Ishikawa (cell line): Measurements from ENCODE around the gene GAS2L3.

Source experiments
- CEBPB ChIP-seq: IDR thresholded peaks from 2 replicates; pipeline ENCODE4 v1.6.1; 2012
- CREB1 ChIP-seq: IDR thresholded peaks from 2 replicates; pipeline ENCODE4 v1.6.1; 2012; ENCODE audit warnings: low read depth
- EP300 ChIP-seq: IDR thresholded peaks from 2 replicates; pipeline ENCODE4 v1.6.1; 2012; ENCODE audit warnings: borderline replicate concordance
- MAX ChIP-seq: IDR thresholded peaks from 2 replicates; pipeline ENCODE4 v1.6.1; 2012
- RAD21 ChIP-seq: IDR thresholded peaks from 2 replicates; pipeline ENCODE4 v1.6.1; 2012; ENCODE audit warnings: low read depth
- REST ChIP-seq: IDR thresholded peaks from 2 replicates; pipeline ENCODE4 v1.6.1; 2012; ENCODE audit warnings: low read depth, mild to moderate bottlenecking
- TCF12 ChIP-seq: IDR thresholded peaks from 2 replicates; pipeline ENCODE4 v1.6.1; 2012; ENCODE audit warnings: low read depth
- TEAD4 ChIP-seq: IDR thresholded peaks from 2 replicates; pipeline ENCODE4 v1.6.1; 2012
- ZBTB7A ChIP-seq: IDR thresholded peaks from 2 replicates; pipeline ENCODE4 v1.6.1; 2012; ENCODE audit warnings: low read depth
- TF ChIP-seq, protein P1 (sequence below): IDR thresholded peaks from 2 replicates; pipeline ENCODE4 v1.6.1; 2012

DNA sequence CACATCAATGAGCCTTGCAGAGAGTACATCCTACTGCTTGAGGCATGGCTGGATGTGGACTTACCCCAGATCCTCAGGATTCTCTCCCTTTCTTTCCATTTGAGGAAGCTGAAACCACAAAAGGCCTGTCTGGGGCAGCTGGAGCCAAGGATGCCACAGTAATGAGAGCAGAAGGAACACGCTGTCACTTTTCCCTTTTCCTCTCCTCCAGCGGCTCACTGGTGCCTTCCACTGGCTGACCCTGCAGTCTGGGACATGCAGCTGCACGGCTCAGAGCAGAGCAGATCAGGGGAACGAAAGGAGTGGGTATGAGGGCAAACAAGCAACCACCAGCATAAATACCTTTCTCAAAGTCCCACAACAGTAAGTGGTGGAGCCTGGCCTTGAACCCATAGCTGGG, 78.2 kb downstream of the GAS2L3 start:
- TF ChIP-seq RAD21: no peak
- no peak for TF ChIP-seq CEBPB
- no peak for TF ChIP-seq REST
- no peak for TF ChIP-seq MAX
- TF ChIP-seq ZBTB7A: no peak
- no peak for TF ChIP-seq CREB1
- no peak for TF ChIP-seq TCF12
- TF ChIP-seq, protein P1, sequence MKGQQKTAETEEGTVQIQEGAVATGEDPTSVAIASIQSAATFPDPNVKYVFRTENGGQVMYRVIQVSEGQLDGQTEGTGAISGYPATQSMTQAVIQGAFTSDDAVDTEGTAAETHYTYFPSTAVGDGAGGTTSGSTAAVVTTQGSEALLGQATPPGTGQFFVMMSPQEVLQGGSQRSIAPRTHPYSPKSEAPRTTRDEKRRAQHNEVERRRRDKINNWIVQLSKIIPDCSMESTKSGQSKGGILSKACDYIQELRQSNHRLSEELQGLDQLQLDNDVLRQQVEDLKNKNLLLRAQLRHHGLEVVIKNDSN: no peak
- TF ChIP-seq TEAD4: no peak
- no peak for TF ChIP-seq EP300
